ENCODE results near the gene NBPF1. TPM values are rescaled to one million over a fixed set of nuclear protein-coding genes. Genes with fewer than 3 reads are reported as not detected.
"Not testable (repeated sequence)": the region's sequence is repeated elsewhere in the genome, so short reads cannot be mapped to it uniquely, and the experiment has no call there.

The NBPF1 gene
- total and polyA plus RNA-seq, 2 donors (not counting 3 experiments of a cell fraction or from before 2014, with no cell fraction given), result 23.0 to 58.4 TPM

GRCh38 chr1:16635959-16636358 lies 22.6 kb upstream of the NBPF1 start:
- DNase-seq (ENCODE audit: low read depth, low spot score); POLR2A ChIA-PET; H4K20me1 ChIP-seq (replicated peaks; ENCODE audit: control insufficient read depth, extremely low read depth, insufficient read depth, low read length); H3K4me1 ChIP-seq (ENCODE audit: control insufficient read depth, extremely low read depth, insufficient read depth, low read length); H2AFZ ChIP-seq (ENCODE audit: low read depth, low read length); dilution Hi-C loops (cut with MboI; ENCODE audit: extremely low pct_ligation_motif_present, low sequenced_read_pairs); H3K9me3 ChIP-seq (replicated peaks; ENCODE audit: control insufficient read depth, insufficient read depth, low read length); H3K27ac ChIP-seq (ENCODE audit: insufficient read depth, low read depth, low read length); H3K4me3 ChIP-seq (replicated peaks in 1 of 3; ENCODE audit: insufficient read depth in 1 of 3, low read depth in 1 of 3, low read length in 3 of 3); FAIRE-seq; BruUV-seq (replicated peaks); H3K79me2 ChIP-seq (ENCODE audit: control insufficient read depth, insufficient read depth, low read length); H3K9me1 ChIP-seq (replicated peaks; ENCODE audit: control insufficient read depth, extremely low read depth, insufficient read depth, low read length); H3K9ac ChIP-seq (replicated peaks; ENCODE audit: extremely low read depth, insufficient read depth, low read length); H3K4me2 ChIP-seq (ENCODE audit: insufficient read depth, low read length); H3K27me3 ChIP-seq (ENCODE audit: control insufficient read depth in 2 of 2, insufficient read depth in 2 of 2, low read length in 2 of 2): not testable (repeated sequence)
- peaks cover 4 to 29% of the 10 kb centered on the region in 2 experiments for H3K36me3 ChIP-seq (ENCODE audit: control insufficient read depth in 2 of 2, extremely low read depth in 1 of 2, insufficient read depth in 2 of 2, low read length in 2 of 2)
- intact Hi-C loops (cut with micrococcal nuclease), result loop anchor here (2.0 kb wide), 1 partner anchor 23 kb away; the partner anchor contains the start of gene NBPF1
- CTCF ChIA-PET, result interaction anchor here (1.6 kb wide), 1 partner anchor 15 kb away, joined by 12 read pairs; no protein-coding TSS in a partner anchor

- H3K4me3 ChIP-seq (replicated peaks in 1 of 3; ENCODE audit: insufficient read depth in 1 of 3, low read depth in 1 of 3, low read length in 3 of 3); H3K27ac ChIP-seq (ENCODE audit: insufficient read depth, low read depth, low read length); DNase-seq (ENCODE audit: low read depth, low spot score); H3K9me3 ChIP-seq (replicated peaks; ENCODE audit: control insufficient read depth, insufficient read depth, low read length); H3K27me3 ChIP-seq (ENCODE audit: control insufficient read depth in 2 of 2, insufficient read depth in 2 of 2, low read length in 2 of 2); POLR2A ChIA-PET; H3K79me2 ChIP-seq (ENCODE audit: control insufficient read depth, insufficient read depth, low read length); H2AFZ ChIP-seq (ENCODE audit: low read depth, low read length); BruUV-seq (replicated peaks); H3K9ac ChIP-seq (replicated peaks; ENCODE audit: extremely low read depth, insufficient read depth, low read length); H4K20me1 ChIP-seq (replicated peaks; ENCODE audit: control insufficient read depth, extremely low read depth, insufficient read depth, low read length); H3K9me1 ChIP-seq (replicated peaks; ENCODE audit: control insufficient read depth, extremely low read depth, insufficient read depth, low read length); H3K4me2 ChIP-seq (ENCODE audit: insufficient read depth, low read length); H3K4me1 ChIP-seq (ENCODE audit: control insufficient read depth, extremely low read depth, insufficient read depth, low read length); dilution Hi-C loops (cut with MboI; ENCODE audit: extremely low pct_ligation_motif_present, low sequenced_read_pairs): not testable (repeated sequence)
- CTCF ChIA-PET, result interaction anchor here (0.7 to 2.1 kb wide), 2 partner anchors 13 to 20 kb away, joined by 3 to 13 read pairs; partner anchors contain the start of gene NBPF1
- peak; percentile 59 for FAIRE-seq
- H3K36me3 ChIP-seq (ENCODE audit: control insufficient read depth in 2 of 2, extremely low read depth in 1 of 2, insufficient read depth in 2 of 2, low read length in 2 of 2), result peaks cover 6 to 38% of the 10 kb centered on the region in 2 experiments
- intact Hi-C loops (cut with micrococcal nuclease), result loop anchor here (2.0 kb wide), 1 partner anchor 21 kb away; the partner anchor contains the start of gene NBPF1
These were observed 20.3 kb upstream of the NBPF1 start for GRCh38 chr1:16633540-16634282.

GRCh38 chr1:16632044-16632850 lies 18.9 kb upstream of the NBPF1 start:
- FAIRE-seq, result peak; percentile 61
- CTCF ChIA-PET, result interaction anchor here (2.1 kb wide), 1 partner anchor 11 kb away, joined by 13 read pairs; no protein-coding TSS in a partner anchor
- H3K4me3 ChIP-seq (replicated peaks in 1 of 3; ENCODE audit: insufficient read depth in 1 of 3, low read depth in 1 of 3, low read length in 3 of 3); H3K27me3 ChIP-seq (ENCODE audit: control insufficient read depth in 2 of 2, insufficient read depth in 2 of 2, low read length in 2 of 2); H3K9me1 ChIP-seq (replicated peaks; ENCODE audit: control insufficient read depth, extremely low read depth, insufficient read depth, low read length); H3K9ac ChIP-seq (replicated peaks; ENCODE audit: extremely low read depth, insufficient read depth, low read length); H2AFZ ChIP-seq (ENCODE audit: low read depth, low read length); dilution Hi-C loops (cut with MboI; ENCODE audit: extremely low pct_ligation_motif_present, low sequenced_read_pairs); H4K20me1 ChIP-seq (replicated peaks; ENCODE audit: control insufficient read depth, extremely low read depth, insufficient read depth, low read length); H3K9me3 ChIP-seq (replicated peaks; ENCODE audit: control insufficient read depth, insufficient read depth, low read length); H3K27ac ChIP-seq (ENCODE audit: insufficient read depth, low read depth, low read length); DNase-seq (ENCODE audit: low read depth, low spot score); H3K4me1 ChIP-seq (ENCODE audit: control insufficient read depth, extremely low read depth, insufficient read depth, low read length); intact Hi-C loops (cut with micrococcal nuclease); H3K79me2 ChIP-seq (ENCODE audit: control insufficient read depth, insufficient read depth, low read length); H3K4me2 ChIP-seq (ENCODE audit: insufficient read depth, low read length); BruUV-seq (replicated peaks); POLR2A ChIA-PET: not testable (repeated sequence)
- peaks cover 12 to 44% of the 10 kb centered on the region in 2 experiments for H3K36me3 ChIP-seq (ENCODE audit: control insufficient read depth in 2 of 2, extremely low read depth in 1 of 2, insufficient read depth in 2 of 2, low read length in 2 of 2)
